ENCODE data around the gene FBXO28.

- no peak for TF ChIP-seq CTCF (conservative IDR thresholded peaks at IDR 0.05)
- TF ChIP-seq ZFX (IDR thresholded peaks at IDR 0.05): no peak
Measured at GRCh38 chr1:224157316-224157715, 43.4 kb downstream of the FBXO28 start.

Measured in C4-2B (cell line).